ENCODE results near the gene EDARADD. TPM values are rescaled to one million over a fixed set of nuclear protein-coding genes. Genes with fewer than 3 reads are reported as not detected.

EDARADD gene
- total and polyA plus RNA-seq, 2 experiments from 2014 or later = 0.86 to 1.7 TPM

GRCh38 chr1:236422517-236422876, 28.4 kb downstream of the EDARADD start:
- Histone ChIP-seq H3K36me3 (ENCODE audit: low read depth) (no peaks in the 10 kb centered on the region), H3K27me3 (replicated peaks; ENCODE audit: insufficient read depth) (no peaks in the 10 kb centered on the region), H3F3A (ENCODE audit: insufficient read depth) (no peaks in the 10 kb centered on the region), H3K4me2 (ENCODE audit: unreplicated experiment) (no peak overlapping the region), H3K9me2 (ENCODE audit: insufficient read depth) (no peaks in the 10 kb centered on the region), H3K9me3 (ENCODE audit: low read depth) (no peaks in the 10 kb centered on the region), H3K4me3 (no peak overlapping the region), H3K9ac (no peak overlapping the region), H4K20me1 (ENCODE audit: insufficient read depth) (no peaks in the 10 kb centered on the region), H3K79me2 (ENCODE audit: insufficient read depth) (no peaks in the 10 kb centered on the region), H2AFZ (no peak overlapping the region), H3K27ac (no peak overlapping the region), H3K4me1 (ENCODE audit: insufficient read depth) (no peaks in the 10 kb centered on the region)
- DNase-seq = no peak
- 61 to 69% methylated on average over 3 of the region's 3 CpGs for WGBS, 2 experiments (ENCODE audit: low coverage in 1 of 2, low lambda C conversion rate in 2 of 2, missing lambda C conversion rate in 2 of 2)
- in situ Hi-C loops (cut with MboI) = no loop called here
- TF ChIP-seq EZH2phosphoT487 (IDR thresholded peaks at IDR 0.05; ENCODE audit: insufficient read depth, low read depth) = no peak
- no peak for TF ChIP-seq EZH2 (IDR thresholded peaks at IDR 0.05; ENCODE audit: insufficient read depth, poor library complexity, severe bottlenecking)

GRCh38 chr1:236425031-236425663, 31.1 kb downstream of the EDARADD start:
- no peak overlapping the region for H3K4me2 ChIP-seq (ENCODE audit: unreplicated experiment)
- H3K27ac ChIP-seq = no peak overlapping the region
- no peaks in the 10 kb centered on the region for H3K27me3 ChIP-seq (replicated peaks; ENCODE audit: insufficient read depth)
- no peak for TF ChIP-seq EZH2 (IDR thresholded peaks at IDR 0.05; ENCODE audit: insufficient read depth, poor library complexity, severe bottlenecking)
- no peak for TF ChIP-seq EZH2phosphoT487 (IDR thresholded peaks at IDR 0.05; ENCODE audit: insufficient read depth, low read depth)
- H4K20me1 ChIP-seq (ENCODE audit: insufficient read depth) = no peaks in the 10 kb centered on the region
- DNase-seq = no peak
- H3K36me3 ChIP-seq (ENCODE audit: low read depth) = no peaks in the 10 kb centered on the region
- H2AFZ ChIP-seq = no peak overlapping the region
- 50 to 51% methylated on average over 14 of the region's 14 CpGs for WGBS, 2 experiments (ENCODE audit: low coverage in 1 of 2, low lambda C conversion rate in 2 of 2, missing lambda C conversion rate in 2 of 2)
- in situ Hi-C loops (cut with MboI) = no loop called here
- H3F3A ChIP-seq (ENCODE audit: insufficient read depth) = no peaks in the 10 kb centered on the region
- no peak overlapping the region for H3K4me3 ChIP-seq
- no peak overlapping the region for H3K9ac ChIP-seq
- no peaks in the 10 kb centered on the region for H3K9me3 ChIP-seq (ENCODE audit: low read depth)
- no peaks in the 10 kb centered on the region for H3K4me1 ChIP-seq (ENCODE audit: insufficient read depth)
- no peaks in the 10 kb centered on the region for H3K79me2 ChIP-seq (ENCODE audit: insufficient read depth)
- H3K9me2 ChIP-seq (ENCODE audit: insufficient read depth) = no peaks in the 10 kb centered on the region

GRCh38 chr1:236426215-236426614, 32.1 kb downstream of the EDARADD start:
- in situ Hi-C loops (cut with MboI) = no loop called here
- no peaks in the 10 kb centered on the region for H3K9me2 ChIP-seq (ENCODE audit: insufficient read depth)
- H3K27ac ChIP-seq = no peak overlapping the region
- H3K27me3 ChIP-seq (replicated peaks; ENCODE audit: insufficient read depth) = no peaks in the 10 kb centered on the region
- H3K79me2 ChIP-seq (ENCODE audit: insufficient read depth) = no peaks in the 10 kb centered on the region
- no peak for DNase-seq
- WGBS, 2 experiments (ENCODE audit: low coverage in 1 of 2, low lambda C conversion rate in 2 of 2, missing lambda C conversion rate in 2 of 2) = 37 to 47% methylated on average over 3 of the region's 3 CpGs
- H3F3A ChIP-seq (ENCODE audit: insufficient read depth) = no peaks in the 10 kb centered on the region
- H3K36me3 ChIP-seq (ENCODE audit: low read depth) = no peaks in the 10 kb centered on the region
- no peak overlapping the region for H3K4me2 ChIP-seq (ENCODE audit: unreplicated experiment)
- no peaks in the 10 kb centered on the region for H3K9me3 ChIP-seq (ENCODE audit: low read depth)
- H3K4me1 ChIP-seq (ENCODE audit: insufficient read depth) = no peaks in the 10 kb centered on the region
- H3K9ac ChIP-seq = no peak overlapping the region
- no peaks in the 10 kb centered on the region for H4K20me1 ChIP-seq (ENCODE audit: insufficient read depth)
- no peak overlapping the region for H2AFZ ChIP-seq
- no peak for TF ChIP-seq EZH2 (IDR thresholded peaks at IDR 0.05; ENCODE audit: insufficient read depth, poor library complexity, severe bottlenecking)
- no peak for TF ChIP-seq EZH2phosphoT487 (IDR thresholded peaks at IDR 0.05; ENCODE audit: insufficient read depth, low read depth)
- H3K4me3 ChIP-seq = no peak overlapping the region

GRCh38 chr1:236429715-236430274, 35.7 kb downstream of the EDARADD start:
- no peak for DNase-seq
- H3K27ac ChIP-seq = no peak overlapping the region
- no peak overlapping the region for H2AFZ ChIP-seq
- H3K36me3 ChIP-seq (ENCODE audit: low read depth) = no peaks in the 10 kb centered on the region
- no peaks in the 10 kb centered on the region for H3F3A ChIP-seq (ENCODE audit: insufficient read depth)
- H3K9me3 ChIP-seq (ENCODE audit: low read depth) = no peaks in the 10 kb centered on the region
- no peak overlapping the region for H3K9ac ChIP-seq
- H3K4me1 ChIP-seq (ENCODE audit: insufficient read depth) = no peaks in the 10 kb centered on the region
- H3K79me2 ChIP-seq (ENCODE audit: insufficient read depth) = no peaks in the 10 kb centered on the region
- TF ChIP-seq EZH2 (IDR thresholded peaks at IDR 0.05; ENCODE audit: insufficient read depth, poor library complexity, severe bottlenecking) (no peak), EZH2phosphoT487 (IDR thresholded peaks at IDR 0.05; ENCODE audit: insufficient read depth, low read depth) (no peak)
- H3K9me2 ChIP-seq (ENCODE audit: insufficient read depth) = no peaks in the 10 kb centered on the region
- in situ Hi-C loops (cut with MboI) = no loop called here
- no peaks in the 10 kb centered on the region for H4K20me1 ChIP-seq (ENCODE audit: insufficient read depth)
- H3K4me2 ChIP-seq (ENCODE audit: unreplicated experiment) = no peak overlapping the region
- no peaks in the 10 kb centered on the region for H3K27me3 ChIP-seq (replicated peaks; ENCODE audit: insufficient read depth)
- no peak overlapping the region for H3K4me3 ChIP-seq

Measured in GM23248 (cell line).